GM19351 (cell line): ENCODE data around the gene MEGF11.

Experiments
- ATAC-seq: cut with Tn5 transposase; IDR thresholded peaks from one replicate; pipeline ENCODE4 v1.9.1; 2021; ENCODE audit warnings: mild to moderate bottlenecking, moderate library complexity; ENCODE audit not compliant: unreplicated experiment

MEGF11 gene

DNA sequence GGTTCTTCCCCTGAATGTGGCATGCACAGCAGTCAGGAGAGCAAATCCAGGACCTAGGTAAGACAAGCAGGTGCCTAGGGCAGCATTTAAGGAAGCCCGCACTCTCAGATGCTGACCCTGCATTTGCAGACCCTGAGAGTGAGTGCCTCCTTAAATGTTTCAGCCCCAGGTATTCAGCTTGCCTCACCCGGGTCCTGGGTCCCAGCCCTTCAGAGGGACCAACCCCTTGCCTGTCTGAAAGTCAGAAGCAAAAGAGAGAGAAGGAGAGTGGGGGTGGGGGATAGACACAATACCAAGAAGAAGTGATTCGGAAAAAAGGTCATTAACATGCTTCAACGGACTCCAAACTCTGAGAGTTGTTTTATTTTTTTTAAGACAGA lies 75.0 kb downstream of the MEGF11 start:
- ATAC-seq = no peak

DNA sequence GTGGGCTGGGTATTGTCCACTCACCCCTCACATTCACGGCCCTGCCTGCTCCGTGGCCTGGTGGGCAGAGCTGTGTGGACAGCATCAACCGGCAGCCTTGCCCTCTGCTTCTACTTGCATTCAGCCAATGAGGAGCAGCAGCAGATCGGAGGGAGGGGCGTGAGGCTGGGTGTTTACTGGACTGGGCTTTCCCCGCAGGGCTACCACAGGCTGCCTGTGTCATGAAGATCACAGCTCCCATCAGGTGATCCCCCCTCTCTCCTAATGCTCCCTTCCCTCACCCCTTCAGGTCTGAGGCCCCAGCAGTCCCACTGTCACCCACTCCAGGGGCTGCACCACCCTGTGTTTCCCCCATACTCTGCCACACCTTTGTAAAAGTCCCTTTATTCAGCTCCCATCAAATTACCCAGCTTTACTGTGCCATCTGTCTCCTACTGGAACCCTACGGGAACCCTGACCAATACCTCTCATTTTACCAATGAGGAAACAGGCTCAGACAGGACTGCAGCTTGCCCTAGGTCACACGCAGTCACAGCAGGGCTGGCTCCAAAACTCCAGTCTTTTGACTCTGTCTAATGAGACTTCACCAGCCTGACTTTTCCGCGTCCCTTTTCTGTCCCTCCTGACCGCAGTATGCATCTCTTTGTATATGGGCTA lies 81.1 kb downstream of the MEGF11 start:
- no peak for ATAC-seq

DNA sequence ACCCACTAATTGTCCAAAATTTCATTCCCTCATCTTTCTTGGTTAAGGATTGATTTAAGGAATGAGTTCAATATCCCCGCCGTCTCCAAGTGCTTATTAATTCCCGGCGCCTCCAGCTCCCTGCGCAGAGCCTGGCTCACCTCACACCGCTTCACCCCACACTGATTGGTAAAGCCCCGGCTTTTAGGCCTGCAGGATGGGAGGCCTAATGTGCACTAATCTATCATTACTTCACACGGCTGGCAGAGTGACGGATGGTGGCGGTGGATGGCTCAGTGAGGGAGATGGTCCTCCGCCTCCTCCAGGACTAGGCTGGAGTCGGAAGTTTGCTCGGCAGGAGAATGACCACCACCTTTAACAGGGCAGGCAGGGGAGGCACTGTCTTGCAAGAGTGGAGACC lies 81.7 kb downstream of the MEGF11 start:
- ATAC-seq = no peak

DNA sequence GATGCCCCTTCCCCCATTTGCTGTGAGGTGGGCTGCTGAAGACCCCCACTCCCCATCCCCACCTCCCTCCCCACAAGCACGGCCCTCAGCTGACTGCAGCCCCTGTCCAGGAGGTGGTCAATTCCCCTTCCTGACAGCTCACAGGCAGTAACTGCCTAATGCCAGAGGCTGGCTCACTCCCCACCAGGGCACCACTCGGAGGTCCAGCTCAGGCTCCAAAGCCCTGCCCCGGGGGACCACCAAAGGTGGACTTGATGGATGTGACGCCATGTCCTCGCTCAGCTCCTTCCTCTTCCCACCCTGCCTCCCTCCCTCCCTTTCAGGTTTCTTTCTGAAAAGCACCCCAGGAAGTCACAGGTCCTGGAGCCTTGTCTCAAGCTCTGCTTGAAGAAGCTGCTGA lies 82.8 kb downstream of the MEGF11 start:
- no peak for ATAC-seq

DNA sequence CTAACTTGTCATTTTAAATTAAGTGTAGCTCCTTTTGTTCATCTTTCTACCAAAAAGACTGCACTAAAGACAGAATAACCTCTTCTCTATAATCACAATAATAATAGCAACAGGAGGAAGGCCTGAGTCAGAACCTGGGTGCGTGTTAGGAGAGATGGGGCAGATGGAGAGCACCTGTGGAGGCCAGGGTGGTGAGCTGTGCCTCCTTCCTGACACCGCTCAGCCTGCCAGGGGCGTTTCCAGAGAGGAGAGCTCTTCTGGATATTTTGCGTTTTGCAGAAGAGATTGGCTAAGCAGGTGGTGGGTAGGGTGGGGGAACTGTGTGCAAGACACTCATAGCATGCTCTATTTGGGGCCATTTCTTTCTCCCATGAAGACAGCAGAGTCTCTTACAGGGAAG lies 83.5 kb downstream of the MEGF11 start:
- no peak for ATAC-seq

DNA sequence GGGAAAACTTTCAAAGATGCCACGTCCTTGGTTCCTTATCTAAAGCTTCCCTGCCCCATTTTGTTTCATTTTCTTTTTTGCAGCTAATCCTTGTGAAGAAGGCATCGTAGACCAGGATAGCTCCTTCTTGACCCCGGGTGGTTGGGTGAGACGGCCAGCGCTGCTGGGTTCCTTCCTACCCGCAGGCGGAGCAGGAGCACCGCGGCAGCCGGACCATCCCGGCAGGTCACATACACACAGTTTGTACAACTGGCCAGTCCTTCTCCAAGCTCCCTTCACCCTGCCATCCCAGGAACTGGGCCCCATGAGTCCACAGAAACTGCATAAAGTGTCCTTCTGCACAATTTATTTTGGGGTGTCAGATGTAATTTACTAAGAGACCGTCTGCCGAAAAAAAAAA lies 83.9 kb downstream of the MEGF11 start:
- no peak for ATAC-seq

DNA sequence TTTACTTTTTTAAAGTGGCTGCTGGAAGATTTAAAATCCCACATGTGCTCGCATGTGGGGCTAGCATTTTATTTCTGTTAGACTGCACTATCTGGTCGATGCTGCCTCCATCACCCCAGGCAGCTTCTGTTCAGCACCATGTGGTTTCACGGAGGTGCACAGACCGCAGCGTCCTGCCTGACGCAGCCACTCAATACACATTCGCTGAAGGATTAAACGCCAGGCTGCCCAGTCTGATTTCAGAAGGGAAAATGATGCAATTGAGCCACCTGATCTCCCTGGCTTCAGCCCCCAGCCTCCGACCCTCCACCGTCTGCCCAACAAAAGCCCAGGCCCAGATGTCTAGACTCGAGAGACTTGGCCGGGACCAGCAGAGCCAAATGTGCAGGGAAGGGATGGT lies 84.5 kb downstream of the MEGF11 start:
- ATAC-seq = no peak

DNA sequence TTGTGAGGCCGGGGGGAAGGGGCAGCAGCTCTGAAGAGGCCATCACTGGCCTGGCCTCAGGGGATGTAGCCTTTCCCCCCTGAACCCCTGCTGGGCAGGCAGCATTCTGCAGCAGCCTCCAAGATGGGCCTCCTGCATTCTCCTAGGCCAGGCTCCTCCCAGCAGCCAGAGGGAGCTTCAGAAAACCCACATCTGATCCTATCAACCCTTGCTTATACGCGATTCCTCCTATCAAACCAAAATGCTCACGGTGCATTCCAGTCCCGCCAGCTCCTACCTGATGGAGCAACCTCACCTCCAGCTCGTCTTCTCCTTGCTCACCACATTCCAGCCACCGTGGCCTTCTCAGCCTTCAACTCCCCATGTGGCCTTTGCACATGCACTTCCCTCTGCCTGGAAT lies 85.7 kb downstream of the MEGF11 start:
- no peak for ATAC-seq

DNA sequence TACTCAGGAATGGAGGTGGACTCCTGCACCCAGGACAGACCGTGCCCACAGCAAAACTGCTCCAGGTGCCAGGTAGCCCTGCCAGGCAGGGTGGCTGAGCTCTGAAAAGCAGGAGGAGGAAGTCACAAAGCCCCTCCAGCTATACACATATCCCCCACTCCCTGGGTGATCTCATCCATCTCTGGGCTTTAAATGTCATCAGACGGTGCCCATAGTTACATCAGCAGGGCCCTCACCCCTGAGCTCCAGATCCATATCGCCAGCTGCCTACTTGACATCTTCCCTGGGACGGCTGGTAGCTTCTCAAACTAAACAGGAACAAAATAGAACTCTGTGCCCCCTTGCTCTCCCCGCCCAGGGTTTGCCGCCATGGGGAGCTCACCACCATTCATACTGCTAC lies 87.7 kb downstream of the MEGF11 start:
- no peak for ATAC-seq

DNA sequence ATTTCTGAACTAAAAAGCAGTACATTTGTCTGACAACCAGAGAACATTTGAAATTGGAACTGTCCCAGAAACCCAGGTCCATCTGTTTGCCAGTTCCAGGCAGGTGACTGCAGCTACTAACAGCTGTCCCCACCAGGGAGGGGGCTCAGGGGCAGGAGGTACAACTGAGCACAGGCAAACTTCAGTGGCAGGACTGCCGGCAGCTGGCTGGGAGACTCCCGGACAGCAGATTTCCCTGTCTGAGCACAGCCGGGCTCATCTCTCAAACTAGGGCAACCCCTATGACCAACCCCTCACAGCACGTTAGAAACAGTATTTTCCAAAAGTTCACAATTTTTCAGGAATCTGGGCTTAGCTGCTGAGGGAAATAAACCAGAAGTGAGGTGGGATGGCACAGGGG lies 88.8 kb downstream of the MEGF11 start:
- ATAC-seq = no peak

DNA sequence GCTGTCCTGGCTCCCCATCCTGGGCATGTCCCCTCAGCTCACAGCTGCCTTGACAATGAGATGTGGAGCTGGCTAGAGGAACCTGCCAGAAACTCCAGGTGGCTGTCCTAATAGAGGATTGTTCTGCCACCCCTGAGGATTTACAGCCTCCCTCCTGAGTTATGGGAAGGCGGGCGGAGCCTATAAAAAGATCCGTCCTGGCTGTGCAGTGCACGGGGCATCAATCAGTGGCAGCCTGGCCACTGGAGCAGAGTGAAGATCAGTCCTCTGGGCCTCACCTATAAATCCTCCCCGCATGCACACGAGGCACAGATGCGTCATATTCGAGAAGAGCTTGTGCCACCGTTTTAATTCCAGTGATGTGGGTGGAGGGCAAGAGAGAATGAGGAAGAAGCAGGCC lies 90.0 kb downstream of the MEGF11 start:
- ATAC-seq = no peak

DNA sequence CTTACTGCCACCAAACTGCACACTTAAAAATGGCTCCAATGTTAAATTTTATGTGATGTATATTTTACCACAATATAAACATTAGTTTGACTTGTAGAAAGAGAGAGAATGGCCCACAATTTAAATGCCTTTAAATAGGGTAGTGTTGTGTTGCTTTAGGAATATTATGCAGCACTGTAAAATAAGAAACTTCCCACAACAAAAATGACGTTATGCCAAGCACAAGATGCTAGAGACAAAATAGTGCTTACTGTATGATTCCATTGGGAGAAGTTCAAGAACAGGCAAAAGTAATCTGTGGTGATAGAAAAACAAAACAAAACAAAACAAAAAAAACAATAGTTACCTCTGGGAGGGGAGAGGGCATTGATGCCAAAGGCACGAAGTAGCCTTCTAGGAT lies 91.3 kb downstream of the MEGF11 start:
- no peak for ATAC-seq

DNA sequence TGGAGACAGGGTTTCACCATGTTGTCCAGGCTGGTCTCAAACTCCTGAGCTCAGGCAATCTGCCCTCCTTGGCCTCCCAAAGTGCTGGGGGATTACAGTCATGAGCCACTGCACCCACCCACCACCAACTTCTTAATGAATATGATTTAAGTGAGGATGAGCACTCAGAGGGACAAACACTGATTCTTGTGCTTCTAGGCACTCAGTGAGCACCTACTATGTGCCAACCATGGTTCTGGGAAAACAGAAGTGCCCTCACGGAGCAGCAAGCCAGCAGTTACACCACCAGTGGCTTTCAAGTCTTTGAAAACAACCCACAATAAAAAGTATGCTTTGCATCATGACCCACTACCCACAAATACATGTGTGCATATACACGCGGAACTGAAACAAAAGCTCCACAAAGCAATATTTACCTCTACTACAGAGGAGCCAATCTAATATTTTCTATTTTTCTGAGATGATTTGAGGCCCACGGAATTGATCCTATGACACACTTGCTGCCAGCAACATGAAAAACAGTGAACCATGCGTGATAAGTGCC lies 91.9 kb downstream of the MEGF11 start:
- ATAC-seq = no peak

DNA sequence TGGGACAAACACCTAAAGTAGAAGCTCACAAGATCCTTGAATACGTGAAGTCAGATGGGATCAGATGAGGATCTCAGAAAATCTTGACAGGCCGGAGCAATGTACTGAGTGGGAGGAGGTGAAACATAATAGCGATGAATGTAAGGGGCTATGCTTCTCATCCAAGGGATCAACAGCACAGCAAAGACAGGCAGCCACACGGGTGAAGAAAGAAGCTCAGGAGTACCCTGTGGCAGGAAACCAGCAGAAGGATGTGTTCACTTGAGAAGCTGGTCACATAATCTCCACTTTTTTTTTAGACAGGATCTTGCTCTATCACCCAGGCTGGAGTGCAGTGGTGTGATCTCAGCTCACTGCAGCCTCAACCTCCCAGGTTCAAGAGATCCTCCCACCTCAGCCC lies 92.4 kb downstream of the MEGF11 start:
- no peak for ATAC-seq

DNA sequence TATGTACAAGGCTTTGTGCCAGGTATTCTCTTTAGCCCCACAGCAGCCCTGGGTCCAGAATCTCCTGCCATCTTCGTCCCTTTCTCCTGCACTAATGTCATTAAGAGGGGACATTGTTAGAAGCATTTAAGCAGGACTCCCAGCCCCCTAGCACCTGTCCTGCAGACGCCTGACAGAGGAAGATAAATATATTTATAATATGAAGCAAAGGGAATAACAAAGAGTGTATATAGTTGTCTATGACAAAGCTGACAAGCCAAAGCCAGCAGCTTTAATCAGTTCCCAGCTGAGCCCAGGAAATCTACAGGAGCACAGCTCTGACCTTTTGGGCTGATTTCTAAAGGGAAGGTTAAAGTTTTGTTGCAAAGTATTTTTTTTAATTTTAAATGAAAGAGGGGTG lies 96.0 kb downstream of the MEGF11 start:
- no peak for ATAC-seq

DNA sequence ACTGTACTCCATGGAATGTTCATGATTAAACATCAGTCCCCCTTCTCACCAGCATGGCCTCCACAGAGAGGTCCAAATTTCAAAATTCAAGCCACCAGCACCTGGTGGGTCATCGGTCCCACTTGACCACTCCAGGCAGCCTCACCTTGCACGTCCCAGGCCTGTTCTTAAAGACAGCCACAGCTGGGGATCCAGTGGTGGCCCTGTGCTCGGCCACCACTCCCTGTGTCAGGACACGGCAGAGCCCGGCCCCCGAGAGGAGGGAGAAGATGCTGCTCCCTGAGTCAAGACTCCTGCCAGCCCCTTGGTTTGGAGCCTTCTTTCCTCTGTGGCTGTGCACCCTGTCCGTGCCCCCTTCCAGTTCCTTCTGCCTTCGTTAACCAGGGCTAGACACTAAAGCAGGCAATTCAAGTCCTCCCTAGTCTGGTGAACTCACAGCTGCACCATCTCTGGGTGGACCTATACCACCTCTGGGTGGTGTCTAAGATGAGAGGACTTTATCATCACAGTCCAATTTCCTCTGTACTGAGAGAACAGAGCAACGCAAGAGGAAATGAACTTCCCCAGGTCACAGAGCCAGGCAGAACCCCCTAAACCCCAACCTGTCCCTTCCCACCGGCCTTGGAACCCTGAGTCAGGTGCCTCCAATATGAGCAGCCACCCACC lies 97.1 kb downstream of the MEGF11 start:
- ATAC-seq = no peak

DNA sequence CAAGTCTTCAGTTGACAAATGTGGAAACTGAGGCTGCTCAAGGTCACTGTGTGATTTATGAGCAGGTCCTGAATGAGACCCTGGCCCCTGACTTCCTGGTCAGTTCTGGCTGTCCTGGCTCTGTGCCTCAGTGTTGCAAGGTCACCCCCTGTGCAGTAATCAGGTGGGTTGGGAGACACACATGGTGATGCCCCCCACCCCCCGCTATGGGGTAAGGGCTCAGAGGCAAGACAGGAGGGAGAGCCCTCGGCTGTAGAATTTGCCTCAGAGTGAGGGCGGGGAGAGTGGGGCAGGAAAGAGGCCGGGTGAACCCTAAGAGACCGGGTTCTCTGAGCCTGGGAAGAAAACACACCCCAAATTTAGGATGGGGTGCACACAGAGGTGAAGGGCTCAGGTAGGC lies 98.5 kb downstream of the MEGF11 start:
- ATAC-seq = no peak

DNA sequence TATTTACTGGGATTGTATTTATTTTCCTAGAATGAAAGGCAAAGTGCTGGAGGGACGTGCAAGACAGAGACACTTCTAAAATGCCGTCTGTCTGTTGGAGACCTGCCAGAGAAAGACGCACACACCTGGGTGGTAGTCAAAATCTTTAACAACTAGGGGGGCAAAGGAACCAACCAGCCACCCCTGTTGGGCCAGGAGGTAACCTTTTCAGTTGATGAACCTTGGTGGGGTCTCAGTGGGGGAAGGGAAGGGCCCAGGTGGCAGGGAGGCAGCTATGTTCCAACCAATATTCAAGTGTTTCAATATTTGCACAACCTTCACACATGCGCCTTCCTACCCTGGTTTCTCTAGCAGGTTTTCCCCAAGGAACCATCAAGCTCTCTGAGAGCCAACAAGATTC lies 99.0 kb downstream of the MEGF11 start:
- ATAC-seq = no peak

DNA sequence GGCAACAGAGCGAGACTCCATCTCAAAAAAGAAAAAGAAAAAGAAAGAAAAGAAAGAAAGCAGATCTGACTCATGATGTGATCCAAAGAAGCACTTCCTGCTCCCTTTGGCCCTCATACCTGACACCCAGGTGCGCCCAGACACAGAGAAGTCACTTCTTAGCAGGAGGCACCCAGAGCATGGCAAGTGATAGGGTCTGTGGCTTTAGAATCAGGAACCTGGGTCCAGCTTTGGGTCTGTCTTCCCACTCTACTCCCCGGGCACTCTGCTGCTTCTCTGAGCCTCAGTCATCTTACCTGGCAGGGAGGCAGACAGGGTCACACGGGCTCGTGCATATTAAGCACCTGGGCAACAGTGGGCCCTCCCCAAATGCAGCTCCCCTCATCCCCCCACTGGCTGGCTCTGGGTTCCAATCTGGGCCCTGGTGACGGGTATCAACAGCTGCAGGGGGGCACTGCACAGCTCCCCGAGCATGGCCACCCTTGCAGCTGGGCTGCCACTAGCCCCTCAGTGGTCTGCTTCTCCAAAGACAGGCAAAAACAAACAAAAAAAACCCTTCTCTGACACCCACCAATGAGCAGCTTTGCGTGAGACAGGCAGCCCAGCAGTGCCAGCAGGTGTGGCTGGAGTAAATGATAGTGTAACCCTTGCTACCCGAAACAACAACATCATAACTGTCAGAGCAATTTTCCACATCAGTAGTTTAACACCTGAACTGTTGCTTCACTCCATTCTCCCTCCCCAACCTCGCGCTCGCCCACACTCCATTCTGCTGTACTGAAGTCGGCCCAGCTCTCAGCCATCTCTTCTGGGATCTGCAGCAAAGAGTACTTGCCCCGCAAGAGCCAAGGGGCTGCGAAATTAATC lies 99.8 kb downstream of the MEGF11 start:
- peak; percentile 89 for ATAC-seq

DNA sequence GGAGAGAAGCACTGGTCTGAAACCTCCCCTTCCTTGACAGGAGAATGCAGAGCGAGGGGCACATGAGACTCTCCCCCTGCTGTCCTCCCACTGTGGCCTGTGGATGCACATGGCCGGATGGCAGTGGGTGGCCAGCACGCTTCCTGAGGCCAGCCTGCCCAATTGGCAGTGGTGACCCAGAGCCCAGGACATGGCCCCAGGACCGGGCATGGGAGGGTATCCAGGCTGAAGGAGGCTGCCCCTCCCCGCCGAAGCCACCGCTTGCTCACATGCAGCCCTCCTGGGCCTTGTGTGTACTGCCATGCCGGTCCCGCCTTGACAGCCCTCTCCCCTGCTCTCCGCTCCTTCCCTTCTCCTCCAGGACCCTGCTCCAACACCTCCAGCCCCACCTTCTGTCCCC lies 100.9 kb downstream of the MEGF11 start:
- no peak for ATAC-seq

DNA sequence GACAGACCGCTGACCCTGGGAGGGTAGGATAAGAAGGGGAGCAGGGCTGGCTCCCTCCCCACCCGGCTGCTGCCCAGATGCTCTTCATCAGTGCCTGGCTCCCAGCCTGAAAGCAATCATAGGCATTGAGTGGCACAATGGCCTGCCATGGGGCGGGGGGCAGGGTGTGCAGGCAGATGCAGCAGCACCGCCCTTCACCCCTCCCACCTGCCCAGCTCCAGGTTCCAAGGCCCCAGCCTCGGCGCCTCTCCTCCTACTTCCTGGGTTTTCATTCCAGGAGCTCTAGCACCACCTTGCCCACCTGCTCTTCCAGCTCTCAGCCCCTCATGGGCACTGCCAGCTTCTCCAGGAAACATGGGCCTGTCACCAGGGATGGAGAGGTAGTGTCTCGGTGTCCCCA lies 101.7 kb downstream of the MEGF11 start:
- no peak for ATAC-seq

DNA sequence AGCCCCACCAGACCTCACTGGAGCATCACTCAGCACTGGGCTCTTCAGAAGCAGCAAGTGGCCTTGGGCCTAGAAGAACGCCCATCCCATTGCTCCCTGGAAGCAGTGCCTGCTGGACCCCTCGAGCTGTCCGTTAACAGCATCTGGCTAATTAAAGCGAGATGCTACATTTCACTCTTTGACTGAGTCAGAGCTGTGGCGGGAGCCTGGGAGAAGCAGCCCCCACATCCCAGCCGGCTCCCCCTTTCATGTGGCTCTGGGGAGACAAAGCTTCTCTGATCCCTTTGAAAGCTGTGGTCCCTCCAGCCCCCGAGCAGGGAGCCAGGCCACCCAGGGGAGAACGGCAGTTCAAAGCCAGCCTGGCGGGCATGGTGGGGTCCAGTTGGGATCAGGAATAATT lies 103.7 kb downstream of the MEGF11 start:
- ATAC-seq = no peak
